WI38 (cell line): ENCODE measurements around the gene PRDM16.

ENCODE experiments used
- H3K4me3 ChIP-seq: 2 replicates; pipeline ENCODE4 v1.5.1; 2011; ENCODE audit warnings: low read depth, mild to moderate bottlenecking, control low read depth, low read length
- TF ChIP-seq, protein P1 (sequence below): IDR thresholded peaks from 2 replicates; pipeline ENCODE4 v1.5.1; 2012; ENCODE audit warnings: low read depth, mild to moderate bottlenecking, control low read depth, low read length

Gene PRDM16

GRCh38 chr1:3261007-3261968, 192.3 kb downstream of the PRDM16 start:
- H3K4me3 ChIP-seq, result no peak overlapping the region
- TF ChIP-seq, protein P1, sequence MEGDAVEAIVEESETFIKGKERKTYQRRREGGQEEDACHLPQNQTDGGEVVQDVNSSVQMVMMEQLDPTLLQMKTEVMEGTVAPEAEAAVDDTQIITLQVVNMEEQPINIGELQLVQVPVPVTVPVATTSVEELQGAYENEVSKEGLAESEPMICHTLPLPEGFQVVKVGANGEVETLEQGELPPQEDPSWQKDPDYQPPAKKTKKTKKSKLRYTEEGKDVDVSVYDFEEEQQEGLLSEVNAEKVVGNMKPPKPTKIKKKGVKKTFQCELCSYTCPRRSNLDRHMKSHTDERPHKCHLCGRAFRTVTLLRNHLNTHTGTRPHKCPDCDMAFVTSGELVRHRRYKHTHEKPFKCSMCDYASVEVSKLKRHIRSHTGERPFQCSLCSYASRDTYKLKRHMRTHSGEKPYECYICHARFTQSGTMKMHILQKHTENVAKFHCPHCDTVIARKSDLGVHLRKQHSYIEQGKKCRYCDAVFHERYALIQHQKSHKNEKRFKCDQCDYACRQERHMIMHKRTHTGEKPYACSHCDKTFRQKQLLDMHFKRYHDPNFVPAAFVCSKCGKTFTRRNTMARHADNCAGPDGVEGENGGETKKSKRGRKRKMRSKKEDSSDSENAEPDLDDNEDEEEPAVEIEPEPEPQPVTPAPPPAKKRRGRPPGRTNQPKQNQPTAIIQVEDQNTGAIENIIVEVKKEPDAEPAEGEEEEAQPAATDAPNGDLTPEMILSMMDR, result no peak

DNA sequence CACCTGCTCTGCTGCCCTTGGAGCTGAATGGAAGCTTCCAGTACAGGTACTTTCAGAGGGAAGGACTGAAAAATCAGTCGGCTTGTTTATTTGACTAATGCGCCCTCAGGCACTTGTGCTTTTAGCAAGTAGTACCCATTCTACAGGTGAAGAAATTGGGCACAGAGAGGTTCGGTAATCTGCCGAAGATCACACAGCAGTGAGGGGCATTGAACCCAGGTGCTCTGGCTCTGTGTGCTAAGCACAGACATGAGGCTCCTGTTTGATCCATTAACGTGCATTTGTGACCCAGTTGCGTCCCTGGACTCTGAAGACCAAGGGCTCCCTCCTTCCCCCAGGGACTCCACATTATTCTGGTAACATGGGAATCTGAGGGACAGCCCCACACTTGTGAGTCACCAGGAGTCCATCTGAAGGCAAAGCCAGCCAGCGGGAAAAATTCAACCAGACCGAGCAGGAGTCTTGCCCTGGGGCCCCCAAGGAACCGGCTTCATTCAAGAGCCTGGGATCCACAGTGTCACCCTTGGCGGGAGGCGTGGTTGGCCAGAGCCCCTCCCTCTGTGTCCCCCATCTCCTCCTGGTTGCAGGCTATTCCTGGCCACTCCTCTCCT, 193.1 kb downstream of the PRDM16 start:
- TF ChIP-seq, protein P1, result no peak
- H3K4me3 ChIP-seq, result no peak overlapping the region

GRCh38 chr1:3262681-3263286, 193.8 kb downstream of the PRDM16 start:
- no peak overlapping the region for H3K4me3 ChIP-seq
- TF ChIP-seq, protein P1, result no peak

DNA sequence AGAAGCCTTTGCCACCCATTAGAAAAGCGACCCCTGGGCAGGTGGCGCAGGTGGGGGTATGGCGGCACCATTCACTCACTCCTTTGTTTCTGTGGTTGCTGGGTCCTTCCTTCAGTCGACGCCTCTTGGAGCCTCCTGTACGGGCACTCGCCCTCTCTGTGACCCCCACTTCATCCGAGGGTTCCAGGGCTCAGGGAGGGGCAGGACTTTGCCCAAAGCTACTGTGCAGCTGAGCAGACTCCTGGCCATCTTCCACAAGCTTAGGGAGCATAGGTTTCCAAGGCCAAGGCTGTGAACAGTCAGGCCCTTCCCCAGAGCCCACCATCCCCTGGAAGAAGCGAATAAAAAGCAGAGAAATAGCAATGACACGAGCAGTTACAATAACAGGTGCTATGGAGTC, 194.8 kb downstream of the PRDM16 start:
- no peak overlapping the region for H3K4me3 ChIP-seq
- TF ChIP-seq, protein P1, result no peak

GRCh38 chr1:3264456-3264855, 195.5 kb downstream of the PRDM16 start:
- TF ChIP-seq, protein P1, result no peak
- H3K4me3 ChIP-seq, result no peak overlapping the region

DNA sequence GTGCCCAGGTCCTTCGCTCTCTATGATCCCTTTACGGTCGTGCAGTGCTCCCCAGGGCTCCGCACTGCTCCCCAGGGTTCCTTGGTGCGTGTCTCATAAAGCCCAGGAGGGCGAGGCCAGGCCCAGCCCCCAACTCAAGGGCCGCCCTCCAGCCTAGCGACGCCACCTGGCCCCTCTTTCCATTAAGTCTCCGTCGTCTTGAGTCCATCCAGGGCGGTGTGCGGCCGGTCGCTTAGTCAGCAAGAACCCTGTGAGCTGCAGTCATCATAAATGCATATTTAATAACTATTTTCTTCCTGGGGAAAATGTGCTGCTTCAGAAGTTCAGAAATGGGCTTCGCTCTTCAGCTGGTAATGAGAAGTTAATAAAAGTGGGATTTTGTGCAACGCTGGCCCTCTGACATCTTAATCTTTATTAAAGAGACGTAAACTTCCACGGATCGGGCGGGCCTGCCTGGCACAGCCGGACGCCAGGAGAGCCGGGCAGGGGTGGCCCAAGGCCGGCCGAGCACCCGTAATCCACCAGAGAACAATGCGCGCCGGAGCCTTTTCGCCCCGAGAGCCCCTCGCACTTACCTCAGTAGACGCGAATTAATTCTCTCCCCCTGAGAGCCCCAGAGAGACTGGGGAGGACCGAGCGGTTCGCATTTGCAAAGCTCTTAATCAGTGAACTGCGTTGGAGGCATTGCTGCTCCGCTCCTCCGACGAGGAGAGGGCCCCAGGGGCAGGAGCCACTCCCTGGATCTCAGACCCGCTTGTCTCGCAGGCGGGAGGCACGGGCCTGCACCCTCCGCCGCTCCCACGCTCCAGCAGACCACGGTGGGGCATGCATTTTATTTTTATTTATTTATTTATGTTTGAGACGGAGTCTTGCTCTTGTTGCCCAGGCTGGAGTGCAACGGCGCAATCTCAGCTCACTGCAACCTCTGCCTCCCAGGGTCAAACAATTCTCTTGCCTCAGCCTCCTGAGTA, 197.1 kb downstream of the PRDM16 start:
- no peak overlapping the region for H3K4me3 ChIP-seq
- TF ChIP-seq, protein P1, result no peak
